A549 (cell line): Measurements from ENCODE around the gene CXCR2.

Experiments used
- BHLHE40 ChIP-seq: IDR thresholded peaks from 2 replicates; pipeline ENCODE4 v1.6.1; 2012; ENCODE audit warnings: low read depth, low read length, inconsistent platforms
- CEBPB ChIP-seq, 2 experiments: fragments of >200 bp in 1 of 2; sonication (Bioruptor Twin) in 1 of 2; formaldehyde crosslinking in 1 of 2; IDR thresholded peaks; 2 replicates each; pipeline ENCODE4 v1.6.1; 2012 to 2016
- CHD2 ChIP-seq: fragments of 150-350 bp; IDR thresholded peaks from 2 replicates; pipeline ENCODE4 v1.6.1; 2014; ENCODE audit warnings: low read length; ENCODE audit not compliant: partially characterized antibody
- CTCF ChIP-seq: fragments of >200 bp; sonication (Bioruptor Twin); formaldehyde crosslinking; IDR thresholded peaks from 3 replicates; pipeline ENCODE4 v1.5.1; 2016
- E2F6 ChIP-seq: IDR thresholded peaks from 2 replicates; pipeline ENCODE4 v1.6.1; 2012; ENCODE audit warnings: low read depth, borderline replicate concordance
- EP300 ChIP-seq, 2 experiments: fragments of >200 bp; sonication (Bioruptor Twin); formaldehyde crosslinking; IDR thresholded peaks; 2 replicates in 1 of 2; 3 replicates in 1 of 2; pipeline ENCODE4 v1.6.1; 2016 to 2017
- FOSL2 ChIP-seq, 2 experiments: fragments of 450-650 bp in 1 of 2; fragments of >200 bp in 1 of 2; sonication (Bioruptor Twin) in 1 of 2; formaldehyde crosslinking; IDR thresholded peaks; 2 replicates each; pipeline versions ENCODE4 v1.5.0 to v1.6.1; 2016 to 2020; ENCODE audit warnings: mild to moderate bottlenecking in 1 of 2, moderate library complexity in 1 of 2
- HDAC2 ChIP-seq: fragments of 200-600 bp; sonication (generic); IDR thresholded peaks from 2 replicates; pipeline ENCODE4 v1.6.1; 2016
- JUNB ChIP-seq: fragments of >200 bp; sonication (Bioruptor Twin); formaldehyde crosslinking; IDR thresholded peaks from 2 replicates; pipeline ENCODE4 v1.6.1; 2016
- NPAS2 ChIP-seq: fragments of 250-450 bp; sonication (Bioruptor Pico); IDR thresholded peaks from 2 replicates; pipeline ENCODE4 v1.8.0; 2022; ENCODE audit warnings: mild to moderate bottlenecking, moderate library complexity, borderline replicate concordance
- POLR2A ChIP-seq: IDR thresholded peaks from 2 replicates; pipeline ENCODE4 v1.6.1; 2012; ENCODE audit warnings: mild to moderate bottlenecking, low read length
- REST ChIP-seq: fragments of 200-600 bp; sonication (generic); IDR thresholded peaks from 2 replicates; pipeline ENCODE4 v1.6.1; 2016; ENCODE audit warnings: antibody characterized with exemption, mild to moderate bottlenecking, moderate library complexity
- ZFP36 ChIP-seq: fragments of 450-650 bp; IDR thresholded peaks from 2 replicates; pipeline ENCODE4 v1.6.1; 2014; ENCODE audit warnings: borderline replicate concordance; ENCODE audit not compliant: partially characterized antibody
- ZSCAN20 ChIP-seq: fragments of 250-450 bp; sonication (Bioruptor Pico); IDR thresholded peaks from 2 replicates; pipeline ENCODE4 v1.8.0; 2022; ENCODE audit warnings: mild to moderate bottlenecking, moderate library complexity

GRCh38 chr2:218186355-218186766 is 60.5 kb downstream of the CXCR2 start:
- peak; percentile 73 for TF ChIP-seq CTCF
- no peak for TF ChIP-seq EP300 (IDR thresholded peaks at IDR 0.05)
- no peak for TF ChIP-seq CEBPB (IDR thresholded peaks at IDR 0.05)
- no peak for TF ChIP-seq FOSL2 (IDR thresholded peaks at IDR 0.05)
- no peak for TF ChIP-seq FOSL2 (CRISPR knock-in tag; IDR thresholded peaks at IDR 0.05)
- no peak for TF ChIP-seq ZSCAN20 (CRISPR knock-in tag)
- TF ChIP-seq ZFP36 = no peak
- no peak for TF ChIP-seq BHLHE40
- TF ChIP-seq HDAC2 = no peak
- TF ChIP-seq CHD2 = no peak
- no peak for TF ChIP-seq E2F6
- TF ChIP-seq REST = no peak
- no peak for TF ChIP-seq JUNB
- no peak for TF ChIP-seq POLR2A
- TF ChIP-seq NPAS2 (CRISPR knock-in tag) = no peak
